ENCODE data around the gene CACNA1E.
"Not testable (repeated sequence)": the region's sequence is repeated elsewhere in the genome, so short reads cannot be mapped to it uniquely, and the experiment has no call there.

Gene CACNA1E

GRCh38 chr1:181832173-181832880 is 349.0 kb downstream of the CACNA1E start:
- not testable (repeated sequence) for DNase-seq

DNA sequence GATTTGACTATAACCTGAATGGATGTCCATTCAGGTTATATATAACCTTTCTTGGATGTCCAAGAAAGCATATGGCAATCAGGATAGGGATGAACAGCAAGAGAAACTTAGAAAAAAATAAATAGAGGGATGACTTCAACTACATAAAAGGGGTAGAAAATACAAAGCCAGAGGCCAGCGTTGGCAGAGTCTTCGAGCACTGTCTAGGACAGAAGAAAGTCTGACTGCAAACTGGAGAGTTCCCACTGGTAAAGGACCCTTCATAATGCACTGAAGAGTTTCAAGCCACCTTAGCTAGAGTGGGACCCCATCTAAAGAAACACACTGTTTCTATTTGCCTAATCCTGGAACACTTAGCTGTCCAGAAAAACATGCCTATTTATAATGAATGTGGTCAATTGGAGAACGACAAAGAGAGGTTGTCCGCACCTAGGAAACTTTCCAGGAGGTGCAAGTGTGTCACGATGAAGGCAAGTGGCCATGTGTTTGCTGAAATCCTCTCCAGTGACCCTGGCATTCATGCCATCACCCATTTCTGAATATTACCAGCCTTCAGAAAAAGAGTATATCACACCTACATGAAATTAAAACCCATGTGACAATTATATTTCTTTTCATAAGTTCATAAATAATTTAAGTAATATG is 362.8 kb downstream of the CACNA1E start:
- DNase-seq = no peak

DNA sequence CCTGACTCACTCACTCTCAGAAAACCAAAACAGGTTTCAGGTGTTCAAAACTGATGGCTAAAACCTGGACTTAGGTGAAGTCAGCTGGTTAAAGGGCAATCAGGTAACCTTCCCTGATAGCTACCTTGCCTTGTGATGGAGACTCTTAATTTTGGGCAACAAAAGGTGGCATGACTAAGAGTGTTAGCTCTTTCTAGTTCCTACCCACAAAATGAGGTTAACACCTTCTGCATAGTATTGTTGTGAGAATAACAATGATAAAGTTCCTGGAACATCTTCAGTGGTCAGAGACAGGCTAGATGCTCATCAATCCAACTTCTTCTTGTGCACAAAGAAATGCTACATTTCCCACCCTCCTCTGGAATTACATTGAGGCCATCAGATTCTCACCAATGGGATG is 363.4 kb downstream of the CACNA1E start:
- no peak for DNase-seq

DNA sequence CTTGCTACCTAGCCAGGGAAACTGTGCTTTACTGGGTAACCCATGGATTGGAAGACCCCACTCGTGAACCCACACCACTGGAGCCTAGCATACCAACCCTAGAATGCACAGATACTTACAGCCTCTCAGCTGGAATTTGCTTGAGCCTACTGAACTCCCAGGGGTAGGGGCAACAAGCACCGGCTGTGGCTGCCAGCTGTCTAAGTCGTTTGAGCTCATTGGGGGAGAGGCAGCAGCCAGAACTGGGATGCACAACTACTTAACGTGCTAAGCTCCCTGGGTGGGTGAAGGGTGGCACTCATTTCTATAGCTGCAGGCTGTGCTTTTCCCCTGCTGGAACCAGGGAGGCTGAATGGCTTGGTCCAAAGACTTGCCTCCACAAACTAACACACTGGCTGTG is 365.8 kb downstream of the CACNA1E start:
- DNase-seq = no peak

DNA sequence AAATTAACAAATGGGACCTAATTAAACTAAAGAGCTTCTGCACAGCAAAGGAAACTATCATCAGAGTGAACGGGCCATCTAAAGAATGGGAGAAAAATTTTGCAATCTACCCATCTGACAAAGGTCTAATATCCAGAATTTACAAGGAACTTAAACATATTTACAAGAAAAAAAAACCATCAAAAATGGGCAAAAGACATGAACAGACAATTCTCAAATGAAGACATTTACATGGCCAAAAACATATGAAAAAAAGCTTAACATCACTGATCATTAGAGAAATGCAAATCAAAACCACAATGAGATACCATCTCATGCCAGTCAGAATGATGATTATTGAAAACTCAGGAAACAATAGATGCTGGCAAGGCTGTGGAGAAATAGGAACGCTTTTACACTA is 370.9 kb downstream of the CACNA1E start:
- not testable (repeated sequence) for DNase-seq

DNA sequence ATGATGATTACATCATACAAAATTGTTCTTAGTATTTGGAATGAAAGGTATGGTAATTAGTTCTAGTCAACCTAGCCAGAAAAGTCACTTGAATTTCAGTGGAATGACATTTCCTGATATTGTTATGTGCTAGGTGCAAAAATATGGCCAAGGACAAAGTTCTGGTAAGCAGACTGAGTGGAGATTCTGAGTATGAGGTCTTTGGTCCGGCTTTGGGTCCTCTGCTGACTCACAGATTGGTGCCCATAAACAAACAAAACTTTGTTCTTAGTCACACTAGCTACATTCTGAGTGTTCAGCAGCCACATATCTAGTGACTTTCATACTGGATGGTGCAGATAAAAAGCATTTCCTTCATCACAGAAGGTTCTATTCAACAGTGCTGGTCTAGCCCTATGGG is 372.1 kb downstream of the CACNA1E start:
- DNase-seq = no peak
